GM19099 (cell line): ENCODE data around the gene ERGIC3.

Experiments used
- POLR2A ChIP-seq: IDR thresholded peaks from 3 replicates; pipeline ENCODE4 v1.6.1; 2011; ENCODE audit warnings: low read depth; ENCODE audit not compliant: insufficient read length; ENCODE audit errors: extremely low read depth

Gene ERGIC3

DNA sequence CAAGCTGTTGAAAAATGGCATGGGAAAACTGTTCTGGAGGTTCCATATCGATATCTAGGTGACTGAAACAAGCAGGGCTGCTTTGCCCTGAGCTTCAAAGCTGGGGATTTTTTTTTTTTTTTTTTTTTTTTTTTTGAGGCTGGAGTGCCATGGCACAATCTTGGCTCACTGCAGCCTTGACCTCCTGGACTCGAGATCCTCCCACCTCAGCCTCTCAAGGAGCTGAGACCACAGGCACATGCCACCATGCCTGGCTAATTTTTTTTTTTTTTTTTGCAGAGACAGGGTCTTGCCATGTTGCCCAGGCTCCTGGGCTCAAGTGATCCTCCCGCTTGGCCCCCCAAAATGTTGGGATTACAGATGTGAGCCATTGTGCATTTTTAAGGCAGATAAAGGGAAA is 11.0 kb downstream of the ERGIC3 start:
- TF ChIP-seq POLR2A: no peak

DNA sequence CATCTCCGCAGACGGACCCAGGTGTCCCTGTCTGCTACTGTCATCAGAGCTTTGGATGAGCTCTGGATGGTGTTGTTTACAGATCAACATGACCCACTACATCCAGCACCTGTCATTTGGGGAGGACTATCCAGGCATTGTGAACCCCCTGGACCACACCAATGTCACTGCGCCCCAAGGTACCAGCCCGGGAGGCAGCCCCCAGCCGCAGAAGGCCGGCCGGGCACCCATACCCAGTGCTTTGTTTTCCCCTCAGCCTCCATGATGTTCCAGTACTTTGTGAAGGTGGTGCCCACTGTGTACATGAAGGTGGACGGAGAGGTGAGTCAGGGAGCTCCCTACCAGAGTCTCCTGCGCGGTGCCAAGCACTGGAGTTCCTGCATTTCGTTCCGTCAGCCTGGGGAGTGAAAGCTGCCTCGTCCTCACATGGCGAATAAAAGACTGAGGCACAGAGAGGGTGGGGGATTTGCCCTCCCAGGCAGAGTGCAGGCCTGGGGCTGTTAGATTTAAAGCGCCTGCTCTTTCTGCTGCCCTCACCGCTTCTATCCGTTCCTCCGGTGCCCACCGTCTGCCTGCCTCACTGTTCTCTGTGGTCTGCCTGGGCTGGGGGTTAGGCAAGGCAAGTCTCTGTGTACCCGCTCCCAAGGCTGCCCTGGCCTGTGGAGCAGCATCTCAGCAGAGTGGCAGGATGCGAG is 14.2 kb downstream of the ERGIC3 start:
- no peak for TF ChIP-seq POLR2A

DNA sequence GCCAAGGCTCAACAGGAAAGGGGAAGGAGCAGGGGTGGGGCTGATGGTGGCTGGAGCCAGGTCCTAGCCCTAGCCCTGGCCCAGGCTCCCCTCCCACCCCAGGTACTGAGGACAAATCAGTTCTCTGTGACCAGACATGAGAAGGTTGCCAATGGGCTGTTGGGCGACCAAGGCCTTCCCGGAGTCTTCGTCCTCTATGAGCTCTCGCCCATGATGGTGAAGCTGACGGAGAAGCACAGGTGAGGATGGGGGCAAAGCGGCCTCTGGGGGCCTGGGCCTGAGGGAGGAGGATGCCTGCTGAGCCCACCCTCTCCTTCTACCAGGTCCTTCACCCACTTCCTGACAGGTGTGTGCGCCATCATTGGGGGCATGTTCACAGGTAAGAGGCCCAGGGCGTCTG is 15.0 kb downstream of the ERGIC3 start:
- no peak for TF ChIP-seq POLR2A

DNA sequence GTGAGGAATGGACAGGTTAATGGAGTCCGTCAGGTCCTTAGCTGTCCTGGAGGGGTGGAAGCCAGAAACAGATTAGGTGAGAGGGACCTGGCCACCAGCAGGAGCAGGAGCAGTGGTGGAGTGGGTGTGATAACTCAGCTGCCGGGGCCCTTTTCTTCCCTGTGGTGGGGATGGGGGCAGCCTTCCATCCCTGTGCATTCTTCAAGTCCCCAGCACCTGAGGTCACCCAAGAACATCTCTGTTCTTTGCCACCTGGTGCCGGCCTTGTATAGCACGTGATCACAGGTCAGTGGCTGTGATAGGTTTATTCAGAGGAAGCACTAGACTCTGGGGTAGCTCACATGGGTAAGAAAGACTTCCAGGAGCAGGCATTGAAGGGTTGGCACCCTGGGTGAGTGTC is 16.6 kb downstream of the ERGIC3 start:
- no peak for TF ChIP-seq POLR2A

DNA sequence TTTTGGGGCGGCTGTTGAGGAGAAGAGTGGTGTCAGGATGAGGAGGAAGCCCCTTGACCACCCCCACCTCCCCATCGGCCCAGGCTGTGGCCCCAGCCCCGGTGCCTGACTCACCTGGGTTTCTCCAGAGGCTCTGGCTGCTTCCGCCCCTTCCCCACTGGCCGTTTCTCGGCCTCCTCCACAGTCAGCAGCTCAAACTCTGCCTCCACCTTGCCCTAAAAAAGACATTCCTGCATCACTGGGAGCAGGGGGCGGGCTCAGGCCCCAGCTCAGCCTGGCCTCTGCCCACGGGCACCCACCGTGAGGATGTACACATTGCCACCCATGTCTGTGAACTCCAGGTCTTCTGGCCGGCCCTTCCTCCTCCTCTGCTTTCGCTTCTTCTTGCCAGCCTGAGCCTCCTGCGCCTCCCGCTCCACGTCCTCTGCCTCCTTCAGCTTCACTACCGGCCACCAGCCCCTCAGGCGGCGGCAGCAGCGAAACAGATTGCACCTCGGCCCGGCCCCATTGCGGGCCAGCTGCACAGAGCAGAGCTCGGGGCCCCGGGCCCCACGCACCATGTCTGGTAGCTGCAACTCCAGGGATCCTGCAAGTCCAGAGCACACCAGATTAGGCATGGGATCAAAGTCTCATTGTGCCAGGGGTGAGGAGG is 17.3 kb downstream of the ERGIC3 start:
- no peak for TF ChIP-seq POLR2A

DNA sequence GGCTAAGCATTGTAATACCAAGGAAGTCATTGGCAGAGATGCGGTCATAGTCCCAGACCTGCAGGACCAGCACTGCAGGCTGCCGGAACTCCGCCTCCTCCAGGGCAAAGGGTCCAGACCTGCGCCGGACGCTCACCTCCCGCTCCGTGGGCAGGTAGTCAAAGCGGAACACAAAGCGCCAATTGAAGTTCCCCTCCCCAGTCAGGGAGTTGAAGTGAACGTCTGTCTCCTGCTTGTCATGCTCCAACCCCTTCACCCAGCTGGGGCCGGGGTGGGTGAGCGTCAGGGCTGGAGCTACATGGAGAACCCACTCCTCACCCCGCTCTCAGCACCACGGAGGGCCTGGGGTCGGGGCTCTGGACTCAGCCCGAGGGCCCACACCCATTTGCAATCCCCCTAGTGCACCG is 18.2 kb downstream of the ERGIC3 start:
- TF ChIP-seq POLR2A: no peak

DNA sequence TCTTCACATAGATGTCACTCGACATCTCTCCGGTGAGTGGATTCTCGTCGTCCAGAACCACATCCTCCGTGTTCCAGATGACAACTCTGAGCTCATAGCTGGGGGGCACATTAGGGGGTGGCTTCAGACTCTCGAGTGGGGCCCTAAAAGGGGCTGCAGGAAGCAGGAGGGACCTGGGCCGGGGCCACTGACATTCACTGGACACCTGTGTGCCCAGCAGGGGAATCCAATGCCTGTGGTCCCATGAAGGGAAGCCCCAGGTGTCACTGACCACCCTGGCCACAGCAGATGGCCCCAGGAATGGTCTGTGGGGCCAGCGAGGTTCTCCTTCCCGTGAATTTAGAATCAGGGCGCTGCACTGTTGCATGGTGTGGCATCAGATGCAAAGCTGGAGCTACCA is 18.7 kb downstream of the ERGIC3 start:
- TF ChIP-seq POLR2A: no peak

DNA sequence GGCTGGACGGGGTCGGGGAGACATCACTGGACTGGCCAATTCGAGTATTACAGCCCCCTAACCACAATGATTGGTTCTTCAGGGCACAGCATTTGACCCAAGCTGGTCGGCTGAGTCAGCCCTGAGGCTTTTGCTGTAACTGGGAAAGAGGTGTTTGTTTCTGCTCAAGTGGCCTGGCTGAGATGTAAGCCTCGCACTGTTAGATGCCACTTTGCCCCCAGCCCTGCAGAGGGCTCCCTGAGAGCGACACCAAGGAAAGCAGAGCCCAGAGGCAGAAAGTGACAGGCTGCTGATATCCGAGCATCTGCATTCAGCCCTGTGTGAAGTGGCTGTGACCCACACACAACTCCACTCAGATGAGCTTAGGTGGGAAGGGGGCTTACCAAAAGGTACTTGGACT is 19.4 kb downstream of the ERGIC3 start:
- TF ChIP-seq POLR2A: no peak

DNA sequence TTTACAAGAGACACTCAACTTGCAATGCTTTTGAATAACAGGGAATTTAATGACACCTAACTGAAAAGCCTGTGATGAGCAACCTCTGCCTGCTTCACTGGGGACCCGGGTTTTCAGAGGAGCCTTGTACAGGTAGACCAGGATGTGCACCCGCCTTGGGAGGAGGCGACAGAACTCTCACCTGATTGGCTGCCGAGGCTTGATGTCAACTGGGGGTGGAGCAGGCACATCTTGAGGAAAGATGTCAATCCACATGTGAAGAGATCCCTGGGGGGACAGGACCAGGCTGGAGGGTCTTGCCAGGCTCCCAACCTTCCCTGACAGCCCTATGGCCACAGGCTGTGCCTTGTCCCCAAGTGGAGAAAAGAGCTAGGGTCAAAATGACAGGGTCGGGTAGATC is 19.8 kb downstream of the ERGIC3 start:
- TF ChIP-seq POLR2A: no peak

DNA sequence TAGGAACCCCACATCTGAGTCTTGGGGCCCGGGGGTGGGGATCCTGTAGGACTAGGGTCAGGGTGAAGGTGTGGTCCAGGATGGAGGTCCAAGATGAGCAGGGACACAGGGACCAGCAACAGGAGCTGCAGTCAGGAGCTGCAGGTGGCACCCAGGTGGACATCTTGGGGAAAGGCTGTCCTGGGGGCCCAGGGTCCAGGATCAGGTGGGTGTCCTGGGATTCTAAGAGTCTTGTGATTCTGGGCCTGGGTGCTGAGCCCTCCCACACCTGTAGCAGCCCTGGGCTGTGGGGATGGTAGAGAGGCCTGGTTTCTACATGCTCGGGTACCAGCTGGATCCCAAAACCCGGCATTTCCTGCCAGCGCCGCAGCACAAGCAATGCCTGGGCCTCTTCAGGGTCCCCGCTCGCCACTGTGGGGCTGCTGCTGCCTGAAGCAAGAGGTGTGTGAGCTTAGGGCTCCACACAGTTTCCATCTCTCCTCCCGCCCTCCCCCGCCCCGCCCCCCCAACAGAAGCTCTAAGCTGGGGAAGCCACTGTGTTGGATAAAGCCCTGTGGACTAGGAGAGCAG is 20.7 kb downstream of the ERGIC3 start:
- no peak for TF ChIP-seq POLR2A

DNA sequence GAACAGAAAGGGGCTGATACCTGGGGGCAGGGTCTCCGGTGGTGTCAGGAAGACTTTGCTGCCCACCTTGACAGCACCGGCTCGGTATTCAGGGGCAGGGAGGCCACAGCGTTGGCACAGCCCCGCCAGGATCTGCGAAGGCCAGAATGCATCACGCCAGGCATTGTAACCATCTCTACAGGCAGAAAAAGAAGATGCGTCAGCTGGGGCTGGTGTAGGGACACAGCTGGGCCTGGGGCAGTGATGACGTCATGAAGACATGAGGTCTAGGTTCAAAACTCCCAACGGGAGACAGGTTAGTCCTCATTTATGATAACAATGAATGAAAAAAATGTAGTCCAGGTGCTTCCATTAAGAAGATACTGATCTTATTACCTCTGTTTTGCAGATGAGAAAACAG is 22.0 kb downstream of the ERGIC3 start:
- no peak for TF ChIP-seq POLR2A

DNA sequence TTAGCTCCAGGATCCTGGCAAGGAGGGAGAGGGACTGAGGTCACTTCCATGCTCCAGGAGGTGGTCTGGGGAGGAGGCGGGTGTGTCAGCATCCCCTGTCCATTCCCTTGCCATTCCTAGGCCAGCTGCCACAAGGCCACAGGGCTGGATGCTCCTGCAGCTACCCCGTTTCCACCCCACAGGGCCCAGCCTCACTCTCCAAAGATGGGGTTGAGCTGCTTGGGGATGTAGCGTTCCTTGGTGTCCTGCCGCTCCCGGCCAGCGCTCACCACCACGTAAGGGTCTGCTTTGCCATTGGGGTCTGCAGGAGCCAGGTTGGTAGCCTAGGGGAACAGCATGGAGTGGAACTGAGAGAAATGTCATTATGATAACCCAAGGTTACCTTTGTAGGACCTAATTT is 23.0 kb downstream of the ERGIC3 start:
- no peak for TF ChIP-seq POLR2A

DNA sequence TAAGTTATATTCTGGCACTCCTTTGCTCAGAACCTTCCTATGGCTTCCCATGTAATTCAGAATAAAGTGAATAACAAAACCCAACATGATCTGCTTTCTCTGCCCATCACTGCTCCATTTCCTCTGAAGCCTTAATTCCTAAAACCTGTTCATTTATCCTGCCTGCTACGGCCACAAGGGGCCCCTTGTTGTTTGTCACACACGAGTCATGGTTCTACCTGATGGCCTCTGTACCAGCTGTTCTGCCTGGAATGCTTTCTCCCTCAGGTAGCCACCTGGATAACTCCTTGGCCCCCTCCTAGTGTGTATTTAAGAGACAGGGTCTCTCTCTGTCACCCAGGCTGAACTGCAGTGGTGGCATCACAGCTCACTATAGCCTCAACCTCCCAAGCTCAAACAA is 26.8 kb downstream of the ERGIC3 start:
- no peak for TF ChIP-seq POLR2A

DNA sequence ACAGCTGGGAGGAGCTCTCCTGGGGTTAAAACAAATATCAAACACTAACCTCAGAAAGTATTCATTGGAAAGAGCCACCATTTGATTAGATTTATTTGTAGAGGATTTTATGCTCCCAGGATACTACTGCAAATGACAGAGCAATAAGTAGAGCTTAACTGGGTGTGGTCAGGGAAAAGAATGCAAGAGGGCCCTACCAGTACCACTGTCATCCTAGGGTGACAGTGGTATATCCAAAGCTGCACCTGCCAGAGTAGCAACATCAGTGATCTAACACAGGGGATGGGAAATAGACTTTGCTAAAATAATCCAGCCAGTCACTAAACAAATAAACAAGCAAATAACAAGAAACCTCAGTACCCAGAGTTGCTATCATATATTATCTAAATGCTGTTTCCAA is 29.7 kb downstream of the ERGIC3 start:
- no peak for TF ChIP-seq POLR2A

DNA sequence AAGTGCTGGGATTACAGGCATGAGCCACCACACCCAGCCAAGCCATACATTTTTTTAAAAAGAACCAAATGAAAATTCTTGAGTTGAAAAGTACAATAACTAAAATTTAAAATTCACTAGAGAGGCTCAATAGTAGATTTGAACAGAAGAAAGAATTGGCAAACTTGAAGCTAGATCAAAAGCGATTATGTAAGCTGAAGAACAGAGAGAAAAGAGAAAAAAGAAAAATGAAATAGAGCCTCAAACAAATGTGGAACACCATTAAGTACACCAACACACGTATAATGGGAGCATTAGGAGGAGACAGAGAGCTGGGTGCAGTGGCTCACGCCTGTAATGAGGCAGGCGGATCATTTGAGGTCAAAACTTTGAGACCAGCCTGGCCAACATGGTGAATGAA is 31.0 kb downstream of the ERGIC3 start:
- no peak for TF ChIP-seq POLR2A

DNA sequence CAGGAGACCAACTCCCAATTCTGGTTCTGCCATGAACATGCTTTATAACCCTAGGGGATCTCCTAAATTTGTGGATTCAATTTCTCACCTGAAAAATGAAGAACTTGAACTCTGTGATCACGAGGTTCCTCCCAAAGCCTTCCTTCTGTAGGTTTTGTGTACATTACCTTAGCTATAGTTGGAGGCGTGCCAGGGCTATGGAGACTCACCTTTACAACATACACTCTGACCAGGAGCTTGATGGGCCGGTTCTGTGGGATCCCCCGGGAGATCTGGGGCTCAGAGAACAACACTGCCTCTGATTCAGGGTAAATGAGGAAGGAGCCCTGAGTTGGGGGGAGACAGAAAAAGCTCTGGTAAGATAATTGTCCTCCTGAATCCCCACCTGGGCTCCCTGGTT is 34.1 kb downstream of the ERGIC3 start:
- TF ChIP-seq POLR2A: no peak
